ENCODE data around the gene CCDC91.

- TF ChIP-seq, protein P1, sequence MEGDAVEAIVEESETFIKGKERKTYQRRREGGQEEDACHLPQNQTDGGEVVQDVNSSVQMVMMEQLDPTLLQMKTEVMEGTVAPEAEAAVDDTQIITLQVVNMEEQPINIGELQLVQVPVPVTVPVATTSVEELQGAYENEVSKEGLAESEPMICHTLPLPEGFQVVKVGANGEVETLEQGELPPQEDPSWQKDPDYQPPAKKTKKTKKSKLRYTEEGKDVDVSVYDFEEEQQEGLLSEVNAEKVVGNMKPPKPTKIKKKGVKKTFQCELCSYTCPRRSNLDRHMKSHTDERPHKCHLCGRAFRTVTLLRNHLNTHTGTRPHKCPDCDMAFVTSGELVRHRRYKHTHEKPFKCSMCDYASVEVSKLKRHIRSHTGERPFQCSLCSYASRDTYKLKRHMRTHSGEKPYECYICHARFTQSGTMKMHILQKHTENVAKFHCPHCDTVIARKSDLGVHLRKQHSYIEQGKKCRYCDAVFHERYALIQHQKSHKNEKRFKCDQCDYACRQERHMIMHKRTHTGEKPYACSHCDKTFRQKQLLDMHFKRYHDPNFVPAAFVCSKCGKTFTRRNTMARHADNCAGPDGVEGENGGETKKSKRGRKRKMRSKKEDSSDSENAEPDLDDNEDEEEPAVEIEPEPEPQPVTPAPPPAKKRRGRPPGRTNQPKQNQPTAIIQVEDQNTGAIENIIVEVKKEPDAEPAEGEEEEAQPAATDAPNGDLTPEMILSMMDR (IDR thresholded peaks at IDR 0.05): no peak
- no peak for TF ChIP-seq POLR2A (IDR thresholded peaks at IDR 0.05)
Observed at GRCh38 chr12:28367326-28367725, 177.1 kb downstream of the CCDC91 start.
